ENCODE measurements around the gene IL17B.

- TF ChIP-seq CTCF (conservative IDR thresholded peaks at IDR 0.05) (no peak), ZFX (IDR thresholded peaks at IDR 0.05) (no peak)
These were observed 18.8 kb downstream of the IL17B start for GRCh38 chr5:149360272-149360671.
